GM18505 (cell line): Measurements from ENCODE around the gene USP20.

Experiments used
- ATAC-seq: cut with Tn5 transposase; IDR thresholded peaks from one replicate; pipeline ENCODE4 v1.9.1; 2021; ENCODE audit not compliant: unreplicated experiment
- POLR2A ChIP-seq: IDR thresholded peaks from 4 replicates; pipeline ENCODE4 v1.6.1; 2011; ENCODE audit warnings: borderline replicate concordance; ENCODE audit not compliant: insufficient read depth, insufficient read length; ENCODE audit errors: extremely low read depth

The USP20 gene

DNA sequence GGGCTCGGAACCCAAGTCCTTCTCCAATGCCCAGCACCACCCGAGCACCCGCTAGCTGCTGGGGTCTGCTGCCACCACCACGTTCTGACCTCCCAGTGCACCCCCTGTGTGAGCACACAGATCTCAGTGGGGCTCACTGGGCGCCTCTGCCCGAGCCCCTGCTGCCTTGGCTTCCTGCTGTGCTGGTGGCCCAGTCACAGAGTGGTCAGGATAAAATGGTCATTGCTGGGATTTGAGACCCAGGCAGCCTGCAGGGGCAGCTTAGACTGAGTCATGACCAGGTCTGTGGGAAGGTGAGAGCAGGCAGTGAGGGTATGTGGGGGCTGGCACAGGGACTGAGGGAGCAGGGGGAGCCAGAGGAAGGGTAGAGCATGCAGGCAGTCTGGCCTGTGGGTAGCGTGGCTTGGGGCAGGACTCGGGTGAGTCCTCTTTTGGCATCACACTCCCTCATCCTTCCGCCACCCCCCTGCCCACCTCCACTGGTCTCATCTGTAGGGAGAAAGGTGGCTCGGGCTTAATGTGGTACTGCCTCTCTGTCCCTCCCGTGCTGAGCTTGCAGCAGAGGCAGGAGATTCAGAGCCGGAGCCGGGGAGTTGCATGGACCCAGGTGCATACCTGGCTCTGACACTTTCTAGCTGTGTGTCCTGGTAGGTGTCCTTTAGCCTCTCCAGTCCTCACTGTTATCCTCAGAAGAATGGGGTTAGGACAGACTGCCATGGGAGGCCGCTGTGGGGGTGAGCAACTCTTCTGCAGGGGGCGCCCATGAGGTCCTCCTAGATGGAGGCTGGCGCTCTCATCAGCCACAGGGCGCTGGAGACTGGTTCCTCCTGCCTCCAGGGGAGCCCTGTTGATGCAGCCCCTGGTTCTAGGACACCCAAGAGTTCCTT is 32.1 kb downstream of the USP20 start:
- no peak for ATAC-seq
- no peak for TF ChIP-seq POLR2A

DNA sequence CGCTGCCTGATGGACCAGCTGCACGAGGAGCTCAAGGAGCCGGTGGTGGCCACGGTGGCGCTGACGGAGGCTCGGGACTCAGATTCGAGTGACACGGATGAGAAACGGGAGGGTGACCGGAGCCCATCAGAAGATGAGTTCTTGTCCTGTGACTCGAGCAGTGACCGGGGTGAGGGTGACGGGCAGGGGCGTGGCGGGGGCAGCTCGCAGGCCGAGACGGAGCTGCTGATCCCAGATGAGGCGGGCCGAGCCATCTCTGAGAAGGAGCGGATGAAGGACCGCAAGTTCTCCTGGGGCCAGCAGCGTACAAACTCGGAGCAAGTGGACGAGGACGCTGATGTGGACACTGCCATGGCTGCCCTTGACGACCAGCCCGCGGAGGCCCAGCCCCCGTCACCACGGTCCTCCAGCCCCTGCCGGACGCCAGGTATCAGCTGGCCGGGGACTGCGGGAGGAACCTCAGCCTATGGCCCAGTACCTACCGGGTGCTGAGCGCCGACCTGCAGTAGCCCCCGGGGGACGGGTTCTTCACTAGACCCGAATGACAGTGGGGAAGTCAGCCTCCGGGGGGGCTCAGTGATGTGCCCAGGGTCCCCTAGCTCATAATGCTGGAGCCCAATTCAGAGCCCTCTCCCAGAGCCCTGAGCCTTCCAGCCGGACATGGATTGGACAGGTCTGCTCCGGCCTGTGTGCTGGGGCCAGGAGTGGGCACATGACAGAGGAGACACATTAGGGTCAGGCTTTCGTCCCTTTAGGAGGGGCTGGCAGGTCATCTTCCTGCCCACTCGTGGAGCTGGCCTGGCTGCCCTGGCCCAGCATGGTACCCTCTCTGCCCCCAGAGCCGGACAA is 33.0 kb downstream of the USP20 start:
- TF ChIP-seq POLR2A, result no peak
- ATAC-seq, result no peak

DNA sequence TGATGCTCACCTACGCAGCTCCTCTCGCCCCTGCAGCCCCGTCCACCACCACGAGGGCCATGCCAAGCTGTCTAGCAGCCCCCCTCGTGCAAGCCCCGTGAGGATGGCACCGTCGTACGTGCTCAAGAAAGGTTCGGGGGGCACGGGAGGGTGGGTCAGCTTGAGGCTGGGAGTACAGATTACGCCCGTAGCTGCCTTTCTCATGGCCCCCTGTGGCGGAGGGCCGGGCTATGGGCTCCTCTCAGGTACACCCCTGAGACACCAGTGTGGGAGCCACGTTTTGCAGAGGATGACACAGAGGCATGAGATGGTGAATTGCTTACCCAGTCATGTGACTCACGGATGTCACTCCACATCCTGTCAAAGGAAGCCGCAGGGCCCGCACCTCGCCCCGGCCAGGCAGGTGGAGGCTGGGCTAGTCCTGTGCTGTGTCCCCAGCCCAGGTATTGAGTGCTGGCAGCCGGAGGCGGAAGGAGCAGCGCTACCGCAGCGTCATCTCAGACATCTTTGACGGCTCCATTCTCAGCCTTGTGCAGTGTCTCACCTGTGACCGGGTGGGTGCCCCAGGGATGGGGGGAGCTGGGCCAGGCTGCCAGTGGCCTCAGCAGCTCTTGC is 33.7 kb downstream of the USP20 start:
- ATAC-seq, result no peak
- TF ChIP-seq POLR2A, result no peak

DNA sequence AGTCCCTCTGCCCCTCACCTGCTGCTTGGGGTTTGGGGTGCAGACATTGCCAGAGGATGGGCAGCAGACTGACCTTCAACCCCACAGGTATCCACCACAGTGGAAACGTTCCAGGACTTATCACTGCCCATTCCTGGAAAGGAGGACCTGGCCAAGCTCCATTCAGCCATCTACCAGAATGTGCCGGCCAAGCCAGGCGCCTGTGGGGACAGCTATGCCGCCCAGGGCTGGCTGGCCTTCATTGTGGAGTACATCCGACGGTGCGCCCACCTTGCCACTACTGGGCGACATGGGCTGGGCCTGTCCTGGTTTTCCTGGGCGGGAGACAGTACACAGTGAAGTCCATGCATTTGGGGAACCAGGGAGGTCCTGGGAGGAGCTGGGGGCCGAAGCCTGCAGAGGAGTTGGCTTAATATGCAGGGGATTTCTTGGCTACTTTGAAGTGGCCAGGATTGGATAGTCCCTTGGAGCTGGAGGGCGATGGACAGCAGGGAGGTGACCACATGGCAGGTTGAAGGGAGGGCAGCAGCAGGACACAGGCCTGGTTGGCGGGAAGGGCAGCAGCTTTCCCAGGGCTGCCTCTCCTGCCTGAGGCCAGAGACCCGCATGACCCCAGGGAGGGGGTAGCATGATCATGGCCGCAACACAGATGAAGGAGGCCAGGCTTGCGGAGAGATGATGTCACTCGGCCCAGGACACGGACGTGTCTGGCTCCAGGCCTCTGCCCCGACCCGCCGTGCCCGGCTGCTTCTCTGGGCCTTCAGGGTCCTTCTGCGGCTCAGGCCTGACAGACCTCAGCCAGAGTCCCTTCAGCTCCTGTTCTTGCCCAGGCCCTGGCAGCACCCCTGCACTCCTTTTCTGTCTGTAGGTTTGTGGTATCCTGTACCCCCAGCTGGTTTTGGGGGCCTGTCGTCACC is 34.6 kb downstream of the USP20 start:
- ATAC-seq, result no peak
- no peak for TF ChIP-seq POLR2A

DNA sequence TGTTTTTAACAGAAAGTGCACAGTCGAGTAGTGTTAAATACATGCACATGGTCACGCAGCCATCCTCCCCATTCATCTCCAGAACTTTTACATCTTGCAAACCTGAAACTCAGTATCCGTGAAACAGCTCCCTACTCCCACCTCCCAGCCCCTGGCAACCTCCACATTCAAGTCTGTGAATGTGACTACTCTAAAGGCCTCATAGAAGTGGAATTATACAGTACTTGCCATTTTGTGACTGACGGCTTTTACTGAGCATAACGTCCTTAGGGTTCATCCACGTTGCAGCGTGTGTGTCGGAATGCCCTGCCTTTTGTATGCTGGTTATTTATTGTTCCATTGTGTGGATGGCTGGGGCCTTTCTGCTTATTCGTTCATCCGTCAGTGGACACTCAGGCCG is 35.8 kb downstream of the USP20 start:
- no peak for ATAC-seq

DNA sequence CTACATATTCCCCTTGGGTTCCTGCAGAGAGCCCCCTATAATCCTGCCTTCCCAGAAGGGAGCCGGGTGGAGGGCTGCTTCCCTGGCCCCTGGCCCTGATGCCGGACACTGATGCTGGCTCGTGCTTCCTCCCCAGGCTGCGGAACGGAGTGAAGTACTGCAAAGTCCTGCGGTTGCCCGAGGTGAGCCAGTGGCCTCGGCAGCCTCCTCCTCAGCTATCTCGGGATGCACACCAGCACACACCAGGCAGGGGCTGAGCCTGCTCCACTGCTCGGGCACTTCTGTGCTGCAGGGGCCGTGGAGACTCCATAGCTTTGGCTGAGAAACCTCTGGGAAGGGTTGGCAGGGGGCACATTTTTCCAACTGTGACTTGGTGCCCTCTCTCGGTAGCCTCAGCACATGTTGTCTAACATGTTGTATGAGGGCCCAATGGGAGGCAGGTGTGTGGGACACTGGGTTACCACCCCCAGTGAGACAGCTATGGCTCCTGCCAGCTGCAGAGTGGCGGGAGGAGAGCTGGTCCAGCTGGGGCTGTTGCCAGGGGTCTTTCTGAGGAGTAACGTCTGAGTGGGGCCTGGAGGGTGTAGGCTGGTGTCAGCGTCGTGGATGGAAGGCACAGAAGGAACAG is 38.4 kb downstream of the USP20 start:
- TF ChIP-seq POLR2A, result no peak

More for the DNA sequence above, 35.8 kb downstream of the USP20 start:
- TF ChIP-seq POLR2A, result no peak

DNA sequence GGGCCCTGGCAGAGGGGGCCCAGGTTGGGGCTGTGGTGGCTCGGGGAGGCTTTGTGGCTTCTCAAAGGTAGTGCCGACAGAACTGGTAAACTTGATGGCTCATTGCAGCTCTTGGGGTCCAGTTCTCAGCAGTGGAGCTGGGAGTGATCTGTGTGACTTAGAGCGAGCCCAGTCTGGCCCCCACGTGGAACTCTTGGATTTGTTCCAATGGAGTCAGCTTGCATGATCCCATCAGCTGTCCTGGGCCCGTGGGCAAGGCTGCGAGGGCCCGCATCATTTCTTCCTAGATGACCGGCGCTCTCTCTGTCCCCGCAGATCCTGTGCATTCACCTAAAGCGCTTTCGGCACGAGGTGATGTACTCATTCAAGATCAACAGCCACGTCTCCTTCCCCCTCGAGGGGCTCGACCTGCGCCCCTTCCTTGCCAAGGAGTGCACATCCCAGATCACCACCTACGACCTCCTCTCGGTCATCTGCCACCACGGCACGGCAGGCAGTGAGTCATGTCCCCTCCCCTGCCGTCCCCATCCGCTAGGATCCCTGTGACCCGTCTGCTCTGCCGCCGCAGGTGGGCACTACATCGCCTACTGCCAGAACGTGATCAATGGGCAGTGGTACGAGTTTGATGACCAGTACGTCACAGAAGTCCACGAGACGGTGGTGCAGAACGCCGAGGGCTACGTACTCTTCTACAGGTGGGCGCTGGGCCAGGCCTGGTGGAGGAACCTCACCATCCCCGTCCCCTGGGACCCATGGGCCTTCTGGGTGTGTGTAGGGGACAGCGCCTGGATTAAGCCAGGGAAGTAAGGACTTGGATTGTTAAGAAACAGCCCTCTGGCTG is 39.2 kb downstream of the USP20 start:
- TF ChIP-seq POLR2A, result no peak
- no peak for ATAC-seq

More for the DNA sequence above, 38.4 kb downstream of the USP20 start:
- no peak for ATAC-seq

DNA sequence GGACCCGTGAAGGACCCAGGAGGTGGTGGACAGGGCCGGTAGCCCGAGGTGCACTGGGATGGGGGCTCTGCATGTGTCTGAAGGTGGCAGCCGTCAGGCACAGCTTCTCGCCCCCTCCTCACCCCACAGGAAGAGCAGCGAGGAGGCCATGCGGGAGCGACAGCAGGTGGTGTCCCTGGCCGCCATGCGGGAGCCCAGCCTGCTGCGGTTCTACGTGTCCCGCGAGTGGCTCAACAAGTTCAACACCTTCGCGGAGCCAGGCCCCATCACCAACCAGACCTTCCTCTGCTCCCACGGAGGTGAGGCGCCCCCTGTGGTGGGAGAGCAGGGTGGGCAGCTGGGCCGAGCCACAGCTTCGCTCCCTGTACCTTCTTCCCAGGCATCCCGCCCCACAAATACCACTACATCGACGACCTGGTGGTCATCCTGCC is 39.9 kb downstream of the USP20 start:
- ATAC-seq, result no peak

DNA sequence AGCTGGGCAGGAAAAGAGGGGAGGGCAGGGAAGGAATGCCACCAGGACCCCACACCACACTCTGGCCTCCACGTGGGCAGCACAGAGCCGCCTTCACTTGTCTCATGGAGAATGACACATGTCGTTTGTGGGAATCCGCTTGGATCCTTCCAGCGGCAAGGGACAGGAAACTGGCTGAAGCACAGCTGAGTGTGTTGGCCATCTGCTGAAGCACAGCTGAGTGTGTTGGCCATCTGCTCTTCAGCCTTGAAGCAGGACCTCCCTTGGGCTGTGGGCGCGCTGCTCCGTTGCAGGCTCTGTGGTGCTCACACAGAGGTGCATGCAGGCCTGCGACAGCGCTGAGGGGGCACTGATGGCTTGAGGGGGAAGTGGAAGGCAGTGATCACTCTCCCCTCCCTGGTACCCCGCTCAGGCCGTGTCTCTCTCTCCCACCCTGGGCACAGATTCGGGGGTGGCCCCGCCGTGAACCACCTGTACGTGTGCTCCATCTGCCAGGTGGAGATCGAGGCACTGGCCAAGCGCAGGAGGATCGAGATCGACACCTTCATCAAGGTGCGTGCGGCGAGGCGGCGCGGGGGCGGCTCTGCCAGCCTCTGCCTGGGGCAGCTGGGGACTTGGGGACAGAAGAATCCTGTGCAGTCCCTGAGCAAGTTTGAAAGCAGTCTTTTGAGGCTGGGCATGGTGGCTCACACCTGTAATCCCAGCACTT is 40.6 kb downstream of the USP20 start:
- no peak for TF ChIP-seq POLR2A
- ATAC-seq, result no peak

More for the DNA sequence above, 39.9 kb downstream of the USP20 start:
- no peak for TF ChIP-seq POLR2A

DNA sequence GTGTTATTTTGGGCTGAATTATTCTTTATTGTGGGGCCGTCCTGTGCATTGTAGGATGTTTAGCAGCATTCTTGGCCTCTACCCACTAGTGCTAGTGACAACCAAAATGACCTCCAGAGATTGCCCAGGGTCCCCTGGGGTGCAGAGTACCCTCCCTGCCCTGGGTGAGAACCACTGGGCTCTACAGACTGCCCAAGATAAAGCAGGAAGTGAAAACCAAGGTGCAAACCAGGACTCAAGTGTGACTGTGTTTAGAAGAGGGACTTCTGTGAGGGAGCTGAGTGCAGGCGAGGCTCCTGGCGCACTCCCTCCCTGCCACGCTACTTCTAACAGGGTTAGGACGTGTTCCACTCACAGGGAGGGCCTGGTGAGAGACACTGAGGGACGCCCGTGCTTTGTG is 41.6 kb downstream of the USP20 start:
- no peak for TF ChIP-seq POLR2A
- ATAC-seq, result no peak

DNA sequence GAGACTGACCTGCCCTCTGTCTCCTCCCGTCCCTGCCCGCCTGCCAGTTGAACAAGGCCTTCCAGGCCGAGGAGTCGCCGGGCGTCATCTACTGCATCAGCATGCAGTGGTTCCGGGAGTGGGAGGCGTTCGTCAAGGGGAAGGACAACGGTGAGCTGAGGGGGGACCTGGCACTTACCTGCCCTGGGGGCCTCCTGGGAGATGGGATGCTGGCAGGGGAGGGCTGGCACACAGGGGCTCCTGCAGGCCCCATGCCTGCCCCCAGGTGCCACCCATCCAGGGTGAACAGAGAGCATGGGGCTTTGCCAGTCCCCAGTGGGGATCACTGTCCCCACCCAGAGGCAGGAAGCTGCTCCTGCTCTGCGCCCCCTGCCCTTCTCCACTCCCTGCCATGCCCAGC is 43.0 kb downstream of the USP20 start:
- ATAC-seq, result no peak
- TF ChIP-seq POLR2A, result no peak
